ENCODE measurements around the gene CHMP1B.
"Not testable (repeated sequence)": the region's sequence is repeated elsewhere in the genome, so short reads cannot be mapped to it uniquely, and the experiment has no call there.

CHMP1B gene

GRCh38 chr18:11872479-11873136 is 21.4 kb downstream of the CHMP1B start:
- no peak for DNase-seq

- no peak for DNase-seq
These were observed 22.6 kb downstream of the CHMP1B start for GRCh38 chr18:11873670-11874340.

GRCh38 chr18:11874676-11875075 is 23.5 kb downstream of the CHMP1B start:
- DNase-seq = no peak

GRCh38 chr18:11877497-11878135 is 26.4 kb downstream of the CHMP1B start:
- DNase-seq = no peak

GRCh38 chr18:11880586-11881304 is 29.5 kb downstream of the CHMP1B start:
- no peak for DNase-seq

GRCh38 chr18:11882636-11883035 is 31.4 kb downstream of the CHMP1B start:
- no peak for DNase-seq

GRCh38 chr18:11883153-11883552 is 31.9 kb downstream of the CHMP1B start:
- DNase-seq = no peak

- DNase-seq = no peak
These were observed 33.3 kb downstream of the CHMP1B start for GRCh38 chr18:11884396-11885030.

- no peak for DNase-seq
These were observed 34.2 kb downstream of the CHMP1B start for GRCh38 chr18:11885278-11885947.

- no peak for DNase-seq
These were observed 35.4 kb downstream of the CHMP1B start for GRCh38 chr18:11886577-11887110.

GRCh38 chr18:11887328-11888128 is 36.3 kb downstream of the CHMP1B start:
- DNase-seq = no peak

- no peak for DNase-seq
These were observed 37.5 kb downstream of the CHMP1B start for GRCh38 chr18:11888726-11889125.

- DNase-seq = no peak
These were observed 38.1 kb downstream of the CHMP1B start for GRCh38 chr18:11889284-11889683.

- DNase-seq = no peak
These were observed 40.5 kb downstream of the CHMP1B start for GRCh38 chr18:11891737-11892136.

- DNase-seq = not testable (repeated sequence)
These were observed 41.2 kb downstream of the CHMP1B start for GRCh38 chr18:11892438-11892837.

GRCh38 chr18:11897781-11898180 is 46.6 kb downstream of the CHMP1B start:
- DNase-seq = no peak

GRCh38 chr18:11899063-11899462 is 47.9 kb downstream of the CHMP1B start:
- no peak for DNase-seq

- no peak for DNase-seq
These were observed 50.7 kb downstream of the CHMP1B start for GRCh38 chr18:11901826-11902438.

- DNase-seq = no peak
These were observed 51.5 kb downstream of the CHMP1B start for GRCh38 chr18:11902522-11903292.

All from NCI-H1048 (cell line).